SK-N-SH (cell line): ENCODE data around the gene GPR61. TPM values are rescaled to one million over a fixed set of nuclear protein-coding genes. Genes with fewer than 3 reads are reported as not detected.

Source experiments
- CTCF ChIA-PET: fragments of 300-600, 350-600 bp; formaldehyde crosslinking; extraction: SDS; loops from one replicate; lab custom pipeline; 2021; lab: Yijun Ruan, JAX
- POLR2A ChIA-PET: fragments of 350-600 bp; sonication (Branson Sonifier 250); formaldehyde crosslinking; extraction: SDS; loops from one replicate; lab custom pipeline; 2020; ENCODE audit warnings: antibody characterized with exemption, inconsistent platforms; lab: Yijun Ruan, JAX
- DNase-seq: peaks from one replicate; pipeline ENCODE4 v3.0.0; 2012
- H2AFZ ChIP-seq: fragments of 200-600 bp; sonication (generic); 2 replicates; pipeline ENCODE4 v1.8.1; 2016; ENCODE audit warnings: antibody characterized with exemption, mild to moderate bottlenecking, low read depth
- H3F3A ChIP-seq: fragments of 200-600 bp; sonication (generic); replicated peaks from 2 replicates; pipeline ENCODE3; 2016; ENCODE audit warnings: antibody characterized with exemption, mild to moderate bottlenecking; ENCODE audit not compliant: insufficient read depth
- H3K27ac ChIP-seq, 2 experiments: fragments of 200-500 bp in 1 of 2; fragments of 200-600 bp in 1 of 2; sonication (Bioruptor generic) in 1 of 2; sonication (generic), shearing (Covaris generic) in 1 of 2; 2 replicates each; pipeline versions ENCODE4 v1.5.1 to v1.6.1; 2014 to 2016; ENCODE audit warnings: low read depth in 2 of 2, inconsistent platforms in 1 of 2, low read length in 1 of 2, mild to moderate bottlenecking in 1 of 2, mixed read lengths in 1 of 2
- H3K27me3 ChIP-seq: fragments of 200-600 bp; sonication (generic), shearing (Covaris generic); 2 replicates; pipeline ENCODE4 v1.6.1; 2016; ENCODE audit warnings: mixed run types; ENCODE audit not compliant: insufficient read depth
- H3K36me3 ChIP-seq, 2 experiments: fragments of 200-500 bp in 1 of 2; fragments of 200-600 bp in 1 of 2; sonication (Bioruptor generic) in 1 of 2; sonication (generic) in 1 of 2; replicated peaks in 1 of 2; 2 replicates each; pipeline versions ENCODE3 to v1.5.1; 2014 to 2016; ENCODE audit warnings: low read length in 1 of 2, mild to moderate bottlenecking in 1 of 2; ENCODE audit not compliant: insufficient read depth in 2 of 2, control insufficient read depth in 1 of 2
- H3K4me1 ChIP-seq, 2 experiments: fragments of 200-500 bp in 1 of 2; fragments of 200-600 bp in 1 of 2; sonication (Bioruptor generic) in 1 of 2; sonication (generic), shearing (Covaris generic) in 1 of 2; 2 replicates each; pipeline versions ENCODE4 v1.5.1 to v1.6.1; 2014 to 2016; ENCODE audit warnings: low read depth in 1 of 2, low read length in 1 of 2, mixed run types in 1 of 2; ENCODE audit not compliant: insufficient read depth in 2 of 2, control insufficient read depth in 1 of 2
- H3K4me2 ChIP-seq: fragments of 200-600 bp; sonication (generic), shearing (Covaris generic); 2 replicates; pipeline ENCODE4 v1.6.1; 2017; ENCODE audit warnings: mixed run types
- H3K4me3 ChIP-seq, 2 experiments: fragments of 200-500 bp in 1 of 2; fragments of 200-600 bp in 1 of 2; sonication (Bioruptor generic) in 1 of 2; sonication (generic), shearing (Covaris generic) in 1 of 2; 2 replicates each; pipeline versions ENCODE4 v1.5.1 to v1.8.1; 2014 to 2016; ENCODE audit warnings: low read depth in 2 of 2, inconsistent platforms in 1 of 2, low read length in 1 of 2, mild to moderate bottlenecking in 1 of 2, mixed read lengths in 1 of 2, moderate library complexity in 1 of 2
- H3K79me2 ChIP-seq: fragments of 200-600 bp; sonication (generic); 2 replicates; pipeline ENCODE4 v1.8.1; 2017; ENCODE audit warnings: mild to moderate bottlenecking; ENCODE audit not compliant: insufficient read depth
- H3K9ac ChIP-seq: fragments of 200-600 bp; sonication (generic); 2 replicates; pipeline ENCODE4 v1.6.1; 2017; ENCODE audit warnings: mixed run types
- H3K9me2 ChIP-seq: fragments of 200-600 bp; sonication (generic); 2 replicates; pipeline ENCODE4 v1.6.1; 2017; ENCODE audit warnings: mixed run types
- H3K9me3 ChIP-seq: fragments of 200-600 bp; sonication (generic); 2 replicates; pipeline ENCODE4 v1.6.1; 2017; ENCODE audit warnings: mixed run types, mild to moderate bottlenecking, moderate library complexity
- H4K20me1 ChIP-seq: fragments of 200-600 bp; sonication (generic); 2 replicates; pipeline ENCODE4 v1.6.1; 2017; ENCODE audit warnings: mild to moderate bottlenecking, mixed run types; ENCODE audit not compliant: insufficient read depth
- CHD2 ChIP-seq: fragments of 150-350 bp; IDR thresholded peaks from 2 replicates; pipeline ENCODE4 v1.6.1; 2018; ENCODE audit warnings: low read length; ENCODE audit not compliant: partially characterized antibody
- ELF1 ChIP-seq: IDR thresholded peaks from 2 replicates; pipeline ENCODE4 v1.4.0; 2012
- FOSL2 ChIP-seq: IDR thresholded peaks from 2 replicates; pipeline ENCODE4 v1.4.0; 2012; ENCODE audit warnings: low read depth, mild to moderate bottlenecking, moderate library complexity, borderline replicate concordance
- GABPA ChIP-seq: IDR thresholded peaks from 2 replicates; pipeline ENCODE4 v1.4.0; 2012; ENCODE audit warnings: low read depth, mild to moderate bottlenecking
- MEF2A ChIP-seq: IDR thresholded peaks from 2 replicates; pipeline ENCODE4 v1.4.0; 2012; ENCODE audit warnings: low read depth, borderline replicate concordance
- MXI1 ChIP-seq: IDR thresholded peaks from 2 replicates; pipeline ENCODE4 v1.6.1; 2012; ENCODE audit warnings: mild to moderate bottlenecking, low read depth, low read length, improper control_type of control experiment
- POLR2AphosphoS5 ChIP-seq: IDR thresholded peaks from 2 replicates; pipeline ENCODE4 v1.6.1; 2012; ENCODE audit warnings: low read depth, low read length
- RAD21 ChIP-seq: IDR thresholded peaks from 2 replicates; pipeline ENCODE4 v1.6.1; 2012; ENCODE audit warnings: mild to moderate bottlenecking, low read length
- RCOR1 ChIP-seq: fragments of 150-350 bp; IDR thresholded peaks from 2 replicates; pipeline ENCODE4 v1.6.1; 2017; ENCODE audit warnings: antibody characterized with exemption, low read length
- SMC3 ChIP-seq: IDR thresholded peaks from 2 replicates; pipeline ENCODE4 v1.6.1; 2012; ENCODE audit warnings: low read depth, low read length, improper control_type of control experiment
- WGBS: methylation state at CpG from one replicate; pipeline ENCODE4 v1.1.6; 2017; ENCODE audit warnings: low lambda C conversion rate; 5-methylcytosine and 5-hydroxymethylcytosine counted together
- polyA plus RNA-seq, 3 experiments: library from polyadenylated mRNA; depleted of rRNA; stranded (reverse); fragments of >200 nt; gene quantifications; 2 replicates each; pipeline ENCODE4 v1.2.3, GENCODE V29; 2012
- TF ChIP-seq, protein P1 (sequence below): IDR thresholded peaks from 2 replicates; pipeline ENCODE4 v1.6.1; 2012; ENCODE audit warnings: mild to moderate bottlenecking, low read depth, low read length, moderate library complexity
- TF ChIP-seq, protein P2 (sequence below): IDR thresholded peaks from 2 replicates; pipeline ENCODE4 v1.4.0; 2012; ENCODE audit warnings: low read depth, borderline replicate concordance
- TF ChIP-seq, protein P3 (sequence below): IDR thresholded peaks from 2 replicates; pipeline ENCODE4 v1.4.0; 2012; ENCODE audit warnings: low read depth
- TF ChIP-seq, protein P4 (sequence below): IDR thresholded peaks from 2 replicates; pipeline ENCODE4; 2012
- TF ChIP-seq, protein P5 (sequence below): fragments of 150-350 bp; IDR thresholded peaks from 2 replicates; pipeline ENCODE4 v1.6.1; 2016; ENCODE audit warnings: mild to moderate bottlenecking, low read depth, low read length

GPR61 gene
- polyA plus RNA-seq, 1 of the 3 experiments (the other 2 are of a cell fraction), result not detected

DNA sequence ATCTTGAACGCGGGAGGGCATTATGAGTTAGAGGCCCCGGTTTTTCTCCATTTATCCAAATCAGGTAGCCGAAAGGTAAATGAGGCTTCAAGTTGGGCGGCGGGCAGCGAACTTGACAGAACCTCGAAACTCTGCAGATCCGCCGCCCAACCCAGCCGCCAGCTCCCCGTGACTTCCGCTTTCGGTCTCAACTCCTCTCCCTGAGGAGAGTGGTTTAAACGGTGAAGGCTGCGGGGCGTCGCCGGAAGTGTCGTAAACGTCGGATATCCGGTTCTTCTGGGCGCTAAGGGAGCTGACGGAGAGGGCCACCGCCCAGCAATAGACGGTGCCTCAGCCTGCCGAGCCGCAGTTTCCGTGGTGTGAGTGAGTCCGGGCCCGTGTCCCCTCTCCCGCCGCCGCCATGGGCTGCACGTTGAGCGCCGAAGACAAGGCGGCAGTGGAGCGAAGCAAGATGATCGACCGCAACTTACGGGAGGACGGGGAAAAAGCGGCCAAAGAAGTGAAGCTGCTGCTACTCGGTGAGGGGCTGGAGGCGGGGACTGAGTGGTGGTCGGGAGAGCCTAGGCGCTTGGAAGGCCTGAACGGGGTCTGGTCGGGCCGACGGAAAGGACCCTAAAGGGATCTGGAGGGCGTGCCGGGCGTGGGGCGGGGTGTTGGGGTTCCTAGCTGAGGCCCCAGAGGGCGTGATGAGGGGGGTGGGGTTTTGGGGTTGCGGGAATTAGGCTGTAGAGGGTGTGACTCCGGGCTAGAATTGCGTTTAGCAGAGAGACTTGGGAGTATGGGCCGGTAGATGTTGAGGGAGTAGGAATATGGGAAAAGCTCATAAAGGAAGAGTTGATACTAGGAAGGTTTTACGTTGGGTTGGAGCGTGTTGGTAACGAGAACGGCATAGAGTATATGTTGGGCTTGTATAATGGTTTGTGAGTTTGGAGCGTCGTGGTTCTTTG is 8.9 kb downstream of the GPR61 start, which contains the start of gene GNAI3 (continued):
- TF ChIP-seq CHD2 (no peak), RCOR1 (no peak), MEF2A (no peak), SMC3 (peak; percentile 24; the same call in 1 of the 2 replicates), RAD21 (no peak; the same call in 1 of the 2 replicates), FOSL2 (no peak)
- TF ChIP-seq, protein P1, sequence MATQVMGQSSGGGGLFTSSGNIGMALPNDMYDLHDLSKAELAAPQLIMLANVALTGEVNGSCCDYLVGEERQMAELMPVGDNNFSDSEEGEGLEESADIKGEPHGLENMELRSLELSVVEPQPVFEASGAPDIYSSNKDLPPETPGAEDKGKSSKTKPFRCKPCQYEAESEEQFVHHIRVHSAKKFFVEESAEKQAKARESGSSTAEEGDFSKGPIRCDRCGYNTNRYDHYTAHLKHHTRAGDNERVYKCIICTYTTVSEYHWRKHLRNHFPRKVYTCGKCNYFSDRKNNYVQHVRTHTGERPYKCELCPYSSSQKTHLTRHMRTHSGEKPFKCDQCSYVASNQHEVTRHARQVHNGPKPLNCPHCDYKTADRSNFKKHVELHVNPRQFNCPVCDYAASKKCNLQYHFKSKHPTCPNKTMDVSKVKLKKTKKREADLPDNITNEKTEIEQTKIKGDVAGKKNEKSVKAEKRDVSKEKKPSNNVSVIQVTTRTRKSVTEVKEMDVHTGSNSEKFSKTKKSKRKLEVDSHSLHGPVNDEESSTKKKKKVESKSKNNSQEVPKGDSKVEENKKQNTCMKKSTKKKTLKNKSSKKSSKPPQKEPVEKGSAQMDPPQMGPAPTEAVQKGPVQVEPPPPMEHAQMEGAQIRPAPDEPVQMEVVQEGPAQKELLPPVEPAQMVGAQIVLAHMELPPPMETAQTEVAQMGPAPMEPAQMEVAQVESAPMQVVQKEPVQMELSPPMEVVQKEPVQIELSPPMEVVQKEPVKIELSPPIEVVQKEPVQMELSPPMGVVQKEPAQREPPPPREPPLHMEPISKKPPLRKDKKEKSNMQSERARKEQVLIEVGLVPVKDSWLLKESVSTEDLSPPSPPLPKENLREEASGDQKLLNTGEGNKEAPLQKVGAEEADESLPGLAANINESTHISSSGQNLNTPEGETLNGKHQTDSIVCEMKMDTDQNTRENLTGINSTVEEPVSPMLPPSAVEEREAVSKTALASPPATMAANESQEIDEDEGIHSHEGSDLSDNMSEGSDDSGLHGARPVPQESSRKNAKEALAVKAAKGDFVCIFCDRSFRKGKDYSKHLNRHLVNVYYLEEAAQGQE, result peak; percentile 52; the same call in 1 of the 2 replicates
- TF ChIP-seq, protein P2, sequence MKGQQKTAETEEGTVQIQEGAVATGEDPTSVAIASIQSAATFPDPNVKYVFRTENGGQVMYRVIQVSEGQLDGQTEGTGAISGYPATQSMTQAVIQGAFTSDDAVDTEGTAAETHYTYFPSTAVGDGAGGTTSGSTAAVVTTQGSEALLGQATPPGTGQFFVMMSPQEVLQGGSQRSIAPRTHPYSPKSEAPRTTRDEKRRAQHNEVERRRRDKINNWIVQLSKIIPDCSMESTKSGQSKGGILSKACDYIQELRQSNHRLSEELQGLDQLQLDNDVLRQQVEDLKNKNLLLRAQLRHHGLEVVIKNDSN, result peak; percentile 75

DNA sequence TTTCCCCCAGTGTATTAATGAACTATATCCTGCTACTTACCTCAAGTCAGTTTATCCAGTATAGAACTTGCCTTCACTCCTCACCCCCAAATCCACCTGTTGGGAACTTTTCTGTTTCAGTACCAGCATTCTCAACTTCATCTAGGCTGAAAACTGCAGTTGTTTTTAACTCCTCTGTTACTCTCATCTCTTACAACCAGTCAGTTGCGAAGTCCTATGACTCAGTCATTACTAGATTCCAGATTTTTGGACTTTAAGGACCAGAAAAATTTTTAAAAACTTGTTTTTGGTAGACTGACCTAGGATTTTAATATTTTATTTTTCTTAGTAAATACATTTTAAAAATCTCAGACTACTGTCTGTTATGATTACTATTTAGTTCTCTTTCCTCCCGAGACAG is 16.9 kb downstream of the GPR61 start:
- 87% methylated on average over 2 of the region's 2 CpGs for WGBS
- no peak for DNase-seq
- no peak overlapping the region for H3K4me3 ChIP-seq
- H3K79me2 ChIP-seq, result peaks cover 100% of the 10 kb centered on the region
- no peak overlapping the region for H3K4me2 ChIP-seq
- no peak overlapping the region for H3K9ac ChIP-seq
- no peaks in the 10 kb centered on the region for H3K9me2 ChIP-seq
- TF ChIP-seq POLR2AphosphoS5 (no peak), MEF2A (no peak), ELF1 (no peak), MXI1 (no peak), GABPA (no peak), CHD2 (no peak)
- TF ChIP-seq, protein P3, sequence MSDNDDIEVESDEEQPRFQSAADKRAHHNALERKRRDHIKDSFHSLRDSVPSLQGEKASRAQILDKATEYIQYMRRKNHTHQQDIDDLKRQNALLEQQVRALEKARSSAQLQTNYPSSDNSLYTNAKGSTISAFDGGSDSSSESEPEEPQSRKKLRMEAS, result no peak
- TF ChIP-seq, protein P4, sequence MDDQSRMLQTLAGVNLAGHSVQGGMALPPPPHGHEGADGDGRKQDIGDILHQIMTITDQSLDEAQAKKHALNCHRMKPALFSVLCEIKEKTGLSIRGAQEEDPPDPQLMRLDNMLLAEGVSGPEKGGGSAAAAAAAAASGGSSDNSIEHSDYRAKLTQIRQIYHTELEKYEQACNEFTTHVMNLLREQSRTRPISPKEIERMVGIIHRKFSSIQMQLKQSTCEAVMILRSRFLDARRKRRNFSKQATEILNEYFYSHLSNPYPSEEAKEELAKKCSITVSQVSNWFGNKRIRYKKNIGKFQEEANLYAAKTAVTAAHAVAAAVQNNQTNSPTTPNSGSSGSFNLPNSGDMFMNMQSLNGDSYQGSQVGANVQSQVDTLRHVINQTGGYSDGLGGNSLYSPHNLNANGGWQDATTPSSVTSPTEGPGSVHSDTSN, result no peak
- TF ChIP-seq, protein P5, sequence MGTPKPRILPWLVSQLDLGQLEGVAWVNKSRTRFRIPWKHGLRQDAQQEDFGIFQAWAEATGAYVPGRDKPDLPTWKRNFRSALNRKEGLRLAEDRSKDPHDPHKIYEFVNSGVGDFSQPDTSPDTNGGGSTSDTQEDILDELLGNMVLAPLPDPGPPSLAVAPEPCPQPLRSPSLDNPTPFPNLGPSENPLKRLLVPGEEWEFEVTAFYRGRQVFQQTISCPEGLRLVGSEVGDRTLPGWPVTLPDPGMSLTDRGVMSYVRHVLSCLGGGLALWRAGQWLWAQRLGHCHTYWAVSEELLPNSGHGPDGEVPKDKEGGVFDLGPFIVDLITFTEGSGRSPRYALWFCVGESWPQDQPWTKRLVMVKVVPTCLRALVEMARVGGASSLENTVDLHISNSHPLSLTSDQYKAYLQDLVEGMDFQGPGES, result no peak
- no peak overlapping the region for H3K27ac ChIP-seq
- no peaks in the 10 kb centered on the region for H3K27me3 ChIP-seq
- H3K36me3 ChIP-seq, result peaks cover 0 to 5% of the 10 kb centered on the region in 2 experiments
- ChIA-PET CTCF (interaction anchor here (0.7 kb wide), 1 partner anchor 10 kb away, joined by 3 read pairs; no protein-coding TSS in a partner anchor), POLR2A (no interaction called here)
- H3K4me1 ChIP-seq, result peaks cover 0 to 18% of the 10 kb centered on the region in 2 experiments; a peak in 3 of 4 replicates
- peaks cover 7% of the 10 kb centered on the region for H3F3A ChIP-seq
- H3K9me3 ChIP-seq, result no peaks in the 10 kb centered on the region
- H2AFZ ChIP-seq, result no peak overlapping the region
- H4K20me1 ChIP-seq, result peaks cover 100% of the 10 kb centered on the region
